GM18873 (cell line): ENCODE data around the gene CCDC12.
A peak's percentile ranks its signal among the peaks of the same experiment; 100 is the strongest.

Experiments used
- ATAC-seq: cut with Tn5 transposase; IDR thresholded peaks from one replicate; pipeline ENCODE4 v1.9.1; 2021; ENCODE audit warnings: mild to moderate bottlenecking, moderate library complexity, moderate number of reproducible peaks; ENCODE audit not compliant: unreplicated experiment, low FRiP score

Gene CCDC12

DNA sequence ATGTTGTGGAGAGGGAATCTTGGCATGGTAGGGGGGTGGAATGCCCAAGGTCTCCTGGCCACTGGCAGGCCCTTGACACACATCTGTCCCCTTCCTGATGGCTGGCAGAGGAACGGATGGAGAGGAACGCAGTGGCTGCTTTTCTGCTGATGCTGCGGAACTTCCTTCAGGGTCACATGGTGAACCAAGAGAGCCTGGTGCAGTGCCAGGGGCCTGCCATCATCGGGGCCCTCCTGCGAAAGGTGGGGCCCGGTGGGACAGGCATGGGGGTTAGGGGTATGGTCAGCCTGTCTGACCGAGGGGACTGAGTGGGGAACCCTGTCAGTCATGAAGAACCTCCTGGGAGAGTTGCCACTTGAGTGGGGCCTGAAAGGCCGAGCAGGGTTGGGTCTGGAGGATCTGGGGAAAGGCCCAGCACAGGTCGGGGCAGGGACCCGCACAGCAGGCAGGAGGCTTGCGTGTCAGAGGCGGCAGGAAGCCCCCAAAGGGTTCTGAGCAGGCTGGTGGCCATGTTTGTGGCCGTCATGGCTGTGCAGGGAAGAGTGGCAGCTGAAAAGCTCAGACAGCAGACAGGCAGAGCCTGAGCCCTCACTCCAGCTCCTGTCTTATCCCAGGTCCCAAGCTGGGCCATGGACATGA lies 21.0 kb upstream of the CCDC12 start:
- ATAC-seq: no peak

GRCh38 chr3:46996689-46997452 lies 20.3 kb upstream of the CCDC12 start:
- ATAC-seq: no peak

GRCh38 chr3:46995901-46996562 lies 19.5 kb upstream of the CCDC12 start:
- ATAC-seq: no peak

DNA sequence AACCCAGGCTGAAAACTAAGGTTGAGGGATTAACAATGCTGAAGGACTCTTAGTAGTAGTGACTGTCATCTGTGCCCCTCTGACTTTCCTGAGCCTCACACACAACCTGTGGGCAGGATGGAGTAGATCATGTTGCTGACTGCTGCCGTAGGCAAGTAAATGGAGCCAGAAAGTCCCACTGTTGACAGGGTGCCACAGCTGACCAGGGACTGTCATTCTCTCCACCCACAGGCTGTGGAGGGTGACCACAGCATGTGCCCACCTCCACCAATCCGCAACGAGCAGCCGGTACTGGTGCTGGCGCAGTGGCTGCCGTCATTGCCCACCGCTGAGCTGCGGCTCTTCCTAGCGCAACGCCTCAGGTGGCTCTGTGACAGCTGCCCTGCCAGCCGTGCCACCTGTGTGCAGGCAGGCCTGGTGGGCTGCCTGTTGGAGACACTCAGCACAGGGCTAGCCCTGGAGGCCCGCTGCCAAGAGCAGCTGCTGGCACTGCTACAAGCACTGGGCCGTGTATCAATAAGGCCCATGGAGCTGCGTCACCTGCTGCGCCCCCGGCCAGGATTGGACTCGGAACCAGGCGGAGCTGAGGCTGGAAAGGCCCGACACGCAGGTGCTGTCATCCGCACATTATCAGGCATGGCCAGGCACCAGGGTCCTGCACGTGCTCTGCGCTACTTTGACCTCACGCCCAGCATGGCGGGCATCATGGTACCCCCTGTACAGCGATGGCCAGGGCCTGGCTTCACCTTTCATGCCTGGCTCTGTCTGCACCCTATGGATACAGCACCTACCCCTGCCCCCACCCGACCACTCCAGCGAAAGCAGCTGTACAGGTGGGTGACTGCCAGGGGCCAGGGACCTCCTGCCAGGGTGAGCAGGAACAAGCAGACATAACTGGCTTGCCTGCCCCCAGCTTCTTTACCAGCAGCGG lies 18.5 kb upstream of the CCDC12 start:
- ATAC-seq: no peak

DNA sequence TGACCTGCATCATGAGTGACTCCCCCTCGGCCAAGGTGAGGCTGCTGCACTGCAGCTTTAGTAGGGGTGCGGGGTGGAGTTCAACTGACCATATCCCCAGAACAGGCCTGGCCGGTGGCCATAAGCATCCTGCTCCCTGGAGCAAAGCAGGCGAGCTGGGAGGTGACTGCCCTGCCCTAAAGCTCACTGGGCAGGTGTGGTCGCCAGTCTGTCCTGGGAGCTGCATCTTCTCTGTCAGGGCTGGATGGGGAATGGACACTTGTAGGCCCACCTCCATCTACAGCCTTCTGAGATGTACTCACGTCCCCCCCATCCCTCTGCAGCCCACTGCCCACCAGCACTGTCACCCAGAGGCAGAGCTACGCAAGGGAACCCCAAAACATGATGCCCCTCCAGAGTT lies 17.4 kb upstream of the CCDC12 start:
- ATAC-seq: no peak

DNA sequence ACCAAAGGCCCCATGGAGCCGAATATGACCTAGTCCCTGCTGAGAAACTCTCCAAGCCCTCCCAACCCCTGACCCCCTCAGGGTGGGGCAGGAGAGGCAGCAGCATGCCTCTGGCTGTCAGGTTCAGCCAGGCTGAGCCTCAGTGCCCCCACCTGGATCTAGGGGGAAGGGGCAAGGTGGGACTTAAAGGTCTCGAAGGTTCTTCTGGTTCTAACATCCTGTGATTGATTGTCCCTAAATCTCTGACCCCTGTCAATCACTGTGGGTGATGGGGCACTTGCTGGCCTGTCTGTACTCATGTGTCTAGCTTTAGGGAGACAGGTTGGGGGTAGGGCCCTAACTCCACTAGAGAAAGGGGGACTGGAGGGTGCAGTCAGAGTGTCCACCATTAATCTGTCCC lies 16.7 kb upstream of the CCDC12 start:
- ATAC-seq: no peak

GRCh38 chr3:46992231-46992630 lies 15.7 kb upstream of the CCDC12 start:
- ATAC-seq: no peak

DNA sequence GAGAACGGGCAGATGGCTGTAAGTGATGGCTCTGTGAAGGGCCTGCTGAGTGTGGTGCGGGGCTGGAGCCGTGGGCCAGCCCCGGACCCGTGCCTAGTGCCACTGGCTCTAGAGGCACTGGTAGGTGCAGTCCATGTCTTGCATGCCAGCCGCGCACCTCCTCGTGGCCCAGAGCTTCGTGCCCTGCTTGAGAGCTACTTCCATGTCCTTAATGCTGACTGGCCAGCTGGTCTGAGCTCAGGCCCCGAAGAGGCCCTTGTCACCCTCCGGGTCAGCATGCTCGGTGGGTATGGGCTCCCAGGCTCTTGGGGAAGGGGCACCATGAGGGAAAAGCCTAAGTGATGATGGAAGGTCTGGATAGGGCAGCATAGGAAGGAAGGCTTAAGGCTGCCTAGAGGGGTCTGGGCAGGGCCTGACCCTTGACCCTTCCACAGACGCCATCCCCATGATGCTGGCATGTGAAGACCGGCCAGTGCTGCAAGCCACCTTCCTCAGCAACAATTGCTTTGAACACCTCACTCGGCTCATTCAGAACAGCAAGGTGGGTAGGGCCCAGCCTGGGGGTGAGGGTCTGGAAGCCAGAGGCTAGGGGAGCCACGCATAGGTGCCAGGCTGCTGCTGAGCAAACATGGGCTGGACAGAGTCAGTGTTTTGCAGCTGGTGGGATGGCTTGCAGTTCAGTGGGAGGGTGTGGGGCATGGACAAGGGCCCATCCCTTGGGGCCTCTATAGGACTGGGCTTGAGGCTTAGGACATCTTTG lies 15.0 kb upstream of the CCDC12 start:
- ATAC-seq: no peak

DNA sequence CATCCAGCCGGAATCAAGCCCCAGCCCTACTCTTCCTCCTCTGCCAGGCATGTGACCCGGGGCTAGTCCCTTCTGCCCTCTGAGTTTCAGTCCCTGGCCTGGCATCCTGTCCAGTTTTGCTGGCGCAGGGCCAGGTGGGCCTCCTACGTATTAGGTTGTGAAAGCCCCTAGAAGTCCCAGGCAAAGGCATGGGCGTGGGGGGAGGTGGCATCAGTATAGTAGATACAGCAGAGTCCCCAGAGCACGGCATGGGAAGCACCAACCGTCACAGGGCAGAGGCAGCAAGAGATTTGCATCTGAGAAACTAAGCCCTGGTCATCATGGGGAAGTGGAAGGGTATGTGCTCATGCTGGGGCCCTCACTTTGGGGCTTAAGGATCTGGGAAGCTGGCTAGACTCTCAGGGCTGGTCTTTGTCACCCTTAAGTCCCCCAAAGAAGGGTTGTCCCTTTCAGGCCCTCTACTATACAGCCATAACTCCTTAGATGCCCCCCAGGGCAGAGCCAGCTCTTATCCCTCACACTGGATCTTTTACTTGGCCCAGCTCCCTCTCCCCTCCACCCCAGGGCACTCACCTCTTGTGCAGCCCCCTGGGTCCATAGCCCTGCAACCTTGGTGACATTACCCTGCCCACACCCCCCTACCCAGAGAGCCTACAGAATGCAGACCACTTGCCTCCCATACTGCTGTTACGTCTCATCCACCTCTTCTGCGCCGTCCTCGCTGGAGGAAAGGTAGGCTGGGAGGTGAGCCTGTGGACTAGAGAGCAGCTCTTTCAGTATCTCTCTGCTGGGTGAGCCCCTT lies 14.2 kb upstream of the CCDC12 start:
- peak; percentile 49 for ATAC-seq

DNA sequence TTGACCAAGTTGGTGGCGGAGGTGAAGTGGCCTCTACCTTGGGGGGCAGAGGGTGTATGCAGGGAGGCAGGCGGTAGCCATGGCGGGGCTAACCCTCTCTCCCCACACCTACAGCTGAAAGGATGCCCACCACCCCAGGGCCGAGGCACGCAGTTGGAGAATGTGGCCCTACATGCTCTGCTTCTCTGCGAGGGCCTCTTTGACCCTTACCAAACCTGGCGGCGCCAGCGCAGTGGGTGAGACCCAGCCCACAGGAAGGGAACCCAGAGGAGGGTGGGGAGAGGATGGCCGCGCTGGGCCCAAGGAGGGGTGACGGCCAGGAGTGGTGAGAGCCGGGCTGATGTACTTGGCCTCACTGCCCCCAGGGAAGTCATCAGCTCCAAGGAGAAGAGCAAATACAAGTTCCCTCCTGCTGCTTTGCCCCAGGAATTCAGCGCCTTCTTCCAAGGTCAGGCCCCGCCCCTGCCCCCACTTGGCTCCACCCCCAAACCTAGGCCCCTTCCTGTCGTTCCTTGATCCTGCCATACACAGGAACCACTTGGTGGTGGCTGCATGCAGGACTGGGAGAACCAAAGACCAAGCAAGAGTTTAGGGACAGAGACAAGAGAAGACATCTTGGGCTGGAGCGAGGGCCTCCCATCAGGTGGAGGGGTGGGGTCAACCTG lies 12.7 kb upstream of the CCDC12 start:
- ATAC-seq: no peak

DNA sequence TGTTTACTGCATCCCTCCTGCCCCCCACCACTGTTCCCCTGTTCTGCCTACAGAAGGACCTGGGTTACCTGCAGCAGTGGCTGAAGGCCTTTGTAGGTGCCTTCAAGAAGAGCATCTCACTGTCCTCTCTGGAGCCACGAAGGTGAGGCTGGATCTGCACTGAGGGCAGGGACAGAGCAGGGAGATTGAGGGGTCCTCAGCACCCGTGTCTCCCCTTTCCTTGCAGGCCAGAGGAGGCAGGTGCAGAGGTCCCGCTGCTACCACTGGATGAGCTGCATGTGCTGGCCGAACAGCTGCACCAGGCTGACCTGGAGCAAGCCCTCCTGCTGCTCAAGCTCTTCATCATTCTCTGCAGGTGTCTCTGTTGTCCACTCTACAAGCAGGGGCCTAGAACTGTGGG lies 12.1 kb upstream of the CCDC12 start:
- no peak for ATAC-seq

DNA sequence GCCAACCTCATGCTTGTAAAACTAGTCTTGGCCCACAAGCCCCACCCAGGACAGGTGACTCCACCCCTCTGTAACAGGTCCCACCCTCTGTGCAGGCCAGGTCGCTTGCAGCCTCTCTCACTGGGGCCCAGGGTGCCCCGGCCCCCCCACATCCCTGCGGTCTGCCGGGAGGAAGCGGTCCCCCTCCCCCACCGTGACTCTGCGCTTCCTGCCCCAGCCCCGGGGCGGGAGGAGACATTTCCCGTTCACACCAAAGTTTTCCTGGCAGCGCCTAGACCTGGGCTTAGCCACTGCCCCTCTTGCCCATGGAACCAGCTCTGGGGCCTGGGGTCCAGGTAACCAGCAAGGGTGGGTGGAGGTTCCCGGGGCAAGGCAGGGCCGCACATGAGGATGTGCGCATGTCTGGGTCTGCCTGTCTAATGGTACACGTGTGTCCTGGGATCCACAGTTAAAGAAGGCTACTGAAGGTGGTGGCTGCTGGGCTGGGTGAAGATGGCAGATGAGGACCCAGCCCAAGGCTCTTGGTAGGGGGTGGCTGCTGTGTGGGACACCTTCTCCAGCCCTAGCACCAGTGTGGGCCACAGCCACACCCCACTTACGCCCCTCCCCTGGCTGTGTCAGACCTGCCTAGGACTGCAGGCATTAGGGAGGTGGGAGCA lies 11.3 kb upstream of the CCDC12 start:
- peak; percentile 46 for ATAC-seq

DNA sequence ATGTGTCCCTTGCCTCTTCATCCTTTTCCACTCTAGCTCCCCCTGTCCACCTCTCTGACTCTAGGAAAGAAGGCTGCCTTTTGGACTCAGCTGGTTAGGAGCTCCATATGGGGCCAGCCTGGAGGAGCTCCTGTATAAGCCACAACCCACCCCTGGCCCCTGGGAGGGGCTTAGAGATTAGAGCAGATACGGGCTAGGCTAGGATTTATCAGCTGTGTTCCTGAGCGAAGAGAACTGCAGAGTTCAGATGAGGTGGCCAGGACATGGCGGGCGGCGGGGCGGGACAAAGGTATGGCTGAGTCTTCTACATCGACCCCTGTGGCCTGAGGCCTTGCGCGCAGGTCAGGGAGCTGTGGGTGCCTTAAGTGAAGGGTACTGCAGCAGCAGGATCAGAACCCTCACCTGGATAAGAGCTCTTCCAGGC lies 10.8 kb upstream of the CCDC12 start:
- ATAC-seq: no peak

DNA sequence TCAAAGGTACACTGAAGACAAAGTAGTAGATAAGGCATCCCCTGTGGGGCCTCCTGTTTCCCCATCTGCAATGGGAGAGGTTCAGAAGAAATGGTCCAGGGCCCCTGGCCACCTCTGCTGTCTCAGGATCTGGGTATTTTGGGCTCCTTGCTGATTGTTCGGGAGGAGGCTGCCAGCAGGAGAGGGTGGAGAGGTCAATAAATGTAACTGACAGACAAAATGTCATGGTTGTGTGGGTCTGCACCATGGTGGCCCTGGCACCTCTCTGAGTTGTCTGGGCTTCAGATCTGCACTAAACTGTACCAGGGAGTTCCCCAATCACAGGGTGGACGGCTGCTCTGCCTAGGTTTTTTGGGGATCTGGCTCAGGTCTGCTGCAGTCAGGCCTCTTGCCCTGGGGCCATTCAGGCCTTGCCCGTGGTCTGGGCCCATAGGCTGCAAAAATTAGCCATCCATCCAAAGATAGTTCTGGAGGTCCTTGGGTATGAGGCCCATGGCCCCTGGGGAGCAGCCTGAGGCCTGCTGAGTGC lies 10.3 kb upstream of the CCDC12 start:
- no peak for ATAC-seq

GRCh38 chr3:46986055-46986730 lies 9.6 kb upstream of the CCDC12 start:
- ATAC-seq: no peak

- no peak for ATAC-seq
Observed at GRCh38 chr3:46985588-46985987, 9.0 kb upstream of the CCDC12 start.
